ENCODE measurements around the gene SREBF1. TPM values are rescaled to one million over a fixed set of nuclear protein-coding genes. Genes with fewer than 3 reads are reported as not detected.

The SREBF1 gene
- total and polyA plus RNA-seq, 4 donors, result 68.4 to 134 (median 80.7) TPM

GRCh38 chr17:17822189-17822588 is 14.6 kb downstream of the SREBF1 start:
- 55 to 81% methylated on average over 1 of the region's 1 CpG for WGBS, 2 donors
- peaks cover 13 to 61% (median 15%) of the 10 kb centered on the region in 5 donors for H3K4me1 ChIP-seq (ENCODE audit: control insufficient read depth in 5 of 5, insufficient read depth in 5 of 5, low read length in 5 of 5)

GRCh38 chr17:17820463-17821158 is 16.2 kb downstream of the SREBF1 start:
- no peak for DNase-seq
- no peaks in the 10 kb centered on the region for H3K27me3 ChIP-seq (ENCODE audit: control insufficient read depth in 3 of 3, insufficient read depth in 3 of 3, low read length in 2 of 3)
- ATAC-seq (ENCODE audit: insufficient read depth, low FRiP score), result no peak
- no peak overlapping the region for H3K4me3 ChIP-seq
- H3K4me1 ChIP-seq (ENCODE audit: control insufficient read depth in 5 of 5, insufficient read depth in 5 of 5, low read length in 5 of 5), result peaks cover 13 to 49% (median 15%) of the 10 kb centered on the region in 5 donors
- H3K27ac ChIP-seq (ENCODE audit: low read depth in 1 of 2, low read length in 1 of 2), result peak overlapping the region in 1 of 2 donors; percentile 24
- no peaks in the 10 kb centered on the region for H3K9me3 ChIP-seq (ENCODE audit: control insufficient read depth in 4 of 4, insufficient read depth in 3 of 4, low read length in 3 of 4)
- WGBS, 2 donors, result 78 to 96% methylated on average over 7 of the region's 7 CpGs
- peaks cover 0 to 33% (median 1%) of the 10 kb centered on the region in 4 donors for H3K36me3 ChIP-seq (ENCODE audit: control insufficient read depth in 4 of 4, insufficient read depth in 4 of 4, low read length in 4 of 4)
- no peak for TF ChIP-seq CTCF (IDR thresholded peaks at IDR 0.05; ENCODE audit: control extremely low read depth, extremely low read depth)
- H3K9ac ChIP-seq (ENCODE audit: insufficient read depth in 1 of 2, low read length in 2 of 2), result no peak overlapping the region

More at GRCh38 chr17:17822189-17822588, 14.6 kb downstream of the SREBF1 start:
- H3K4me3 ChIP-seq, result no peak overlapping the region
- H3K9me3 ChIP-seq (ENCODE audit: control insufficient read depth in 4 of 4, insufficient read depth in 3 of 4, low read length in 3 of 4), result no peaks in the 10 kb centered on the region
- DNase-seq, result peak in 2 of 3 donors; percentile 36 to 69
- H3K36me3 ChIP-seq (ENCODE audit: control insufficient read depth in 4 of 4, insufficient read depth in 4 of 4, low read length in 4 of 4), result peaks cover 0 to 21% (median 0%) of the 10 kb centered on the region in 4 donors
- H3K27ac ChIP-seq (ENCODE audit: low read depth in 1 of 2, low read length in 1 of 2), result no peak overlapping the region
- ATAC-seq (ENCODE audit: insufficient read depth, low FRiP score), result no peak
- H3K9ac ChIP-seq (ENCODE audit: insufficient read depth in 1 of 2, low read length in 2 of 2), result no peak overlapping the region
- H3K27me3 ChIP-seq (ENCODE audit: control insufficient read depth in 3 of 3, insufficient read depth in 3 of 3, low read length in 2 of 3), result no peaks in the 10 kb centered on the region
- TF ChIP-seq CTCF (IDR thresholded peaks at IDR 0.05; ENCODE audit: control extremely low read depth, extremely low read depth), result no peak

- TF ChIP-seq CTCF (IDR thresholded peaks at IDR 0.05; ENCODE audit: control extremely low read depth, extremely low read depth), result no peak
- DNase-seq (no peak), ATAC-seq (ENCODE audit: insufficient read depth, low FRiP score) (no peak)
- no peak overlapping the region for H3K9ac ChIP-seq (ENCODE audit: insufficient read depth in 1 of 2, low read length in 2 of 2)
- no peak overlapping the region for H3K4me3 ChIP-seq
- peak overlapping the region in 1 of 2 donors; percentile 24 for H3K27ac ChIP-seq (ENCODE audit: low read depth in 1 of 2, low read length in 1 of 2)
- H3K4me1 ChIP-seq (ENCODE audit: control insufficient read depth in 5 of 5, insufficient read depth in 5 of 5, low read length in 5 of 5), result peaks cover 11 to 45% (median 14%) of the 10 kb centered on the region in 5 donors
- 85 to 97% methylated on average over 10 of the region's 10 CpGs for WGBS, 2 donors
- H3K27me3 ChIP-seq (ENCODE audit: control insufficient read depth in 3 of 3, insufficient read depth in 3 of 3, low read length in 2 of 3), result no peaks in the 10 kb centered on the region
- H3K36me3 ChIP-seq (ENCODE audit: control insufficient read depth in 4 of 4, insufficient read depth in 4 of 4, low read length in 4 of 4), result peaks cover 0 to 37% (median 1%) of the 10 kb centered on the region in 4 donors
- H3K9me3 ChIP-seq (ENCODE audit: control insufficient read depth in 4 of 4, insufficient read depth in 3 of 4, low read length in 3 of 4), result no peaks in the 10 kb centered on the region
These were observed 16.7 kb downstream of the SREBF1 start for GRCh38 chr17:17820046-17820445.

All from lung (tissue), 12 donors.